B cell (primary cell): ENCODE data around the gene CASTOR1. TPM values are rescaled to one million over a fixed set of nuclear protein-coding genes. Genes with fewer than 3 reads are reported as not detected.

Experiments
- ATAC-seq: fragments of 200-7000 bp; cut with Tn5 transposase; one replicate; pipeline ENCODE4 v1.10.0; 2021; ENCODE audit warnings: low read depth, mild to moderate bottlenecking, moderate number of reproducible peaks, moderate library complexity
- CTCF ChIA-PET: fragments of 350-600 bp; sonication (Branson Sonifier 250); formaldehyde crosslinking; loops from one replicate; lab custom pipeline; 2021; ENCODE audit warnings: antibody characterized with exemption, inconsistent platforms; lab: Charles Lee
- POLR2A ChIA-PET: fragments of 350-600 bp; sonication (Branson Sonifier 250); formaldehyde crosslinking; loops from one replicate; lab custom pipeline; 2021; ENCODE audit warnings: antibody characterized with exemption; lab: Charles Lee
- DNase-seq: peaks from one replicate; pipeline ENCODE4 v3.0.0; 2013
- H2AFZ ChIP-seq: 2 replicates; pipeline ENCODE4 v1.6.1; 2012; ENCODE audit warnings: mild to moderate bottlenecking, low read depth, low read length; ENCODE audit not compliant: insufficient read depth, poor library complexity, severe bottlenecking
- H3K27ac ChIP-seq, 2 donors: 1 replicate in 1 of 2; 2 replicates in 1 of 2; pipeline ENCODE4 v1.5.1; 2012 to 2013; ENCODE audit warnings: low read length in 2 of 2, mild to moderate bottlenecking in 2 of 2, moderate library complexity in 1 of 2
- H3K27me3 ChIP-seq, 4 experiments: fragments of 200-600 bp in 1 of 4; sonication (generic) in 1 of 4; replicated peaks in 1 of 4; 1 replicate in 2 of 4; 2 replicates in 2 of 4; pipeline versions ENCODE4 v1.6.1 to v1.7.0; 2013 to 2016; ENCODE audit warnings: low read length in 3 of 4, mild to moderate bottlenecking in 2 of 4, mixed read lengths in 1 of 4, moderate library complexity in 1 of 4; ENCODE audit not compliant: insufficient read depth in 4 of 4, control insufficient read depth in 3 of 4; ENCODE audit errors: control extremely low read depth in 1 of 4
- H3K36me3 ChIP-seq, 2 experiments: replicated peaks in 1 of 2; 1 replicate in 1 of 2; 2 replicates in 1 of 2; pipeline versions ENCODE4 v1.6.1 to v1.7.1; 2013; ENCODE audit warnings: low read length in 1 of 2; ENCODE audit not compliant: insufficient read depth in 2 of 2, control insufficient read depth in 1 of 2; ENCODE audit errors: control extremely low read depth in 1 of 2, extremely low read depth in 1 of 2
- H3K4me1 ChIP-seq, 2 donors: fragments of 200-600 bp in 1 of 2; sonication (generic) in 1 of 2; 1 replicate in 1 of 2; 2 replicates in 1 of 2; pipeline versions ENCODE4 v1.5.1 to v1.6.1; 2013 to 2017; ENCODE audit warnings: low read length in 2 of 2; ENCODE audit not compliant: control insufficient read depth in 2 of 2, insufficient read depth in 2 of 2
- H3K4me2 ChIP-seq: replicated peaks from 2 replicates; pipeline ENCODE3; 2012; ENCODE audit warnings: mild to moderate bottlenecking, low read depth, low read length; ENCODE audit not compliant: poor library complexity, severe bottlenecking
- H3K4me3 ChIP-seq, 5 experiments: fragments of 200-600 bp in 1 of 5; sonication (generic) in 1 of 5; 1 replicate in 3 of 5; 2 replicates in 2 of 5; pipeline versions ENCODE4 v1.5.1 to v1.7.0; 2011 to 2016; ENCODE audit warnings: low read length in 4 of 5, mild to moderate bottlenecking in 4 of 5, low read depth in 2 of 5, control low read depth in 1 of 5, moderate library complexity in 1 of 5; ENCODE audit not compliant: insufficient read depth in 1 of 5; ENCODE audit errors: control extremely low read depth in 1 of 5, extremely low read depth in 1 of 5
- H3K79me2 ChIP-seq: fragments of 200-600 bp; sonication (generic); one replicate; pipeline ENCODE4 v1.6.0; 2016; ENCODE audit warnings: low read length; ENCODE audit not compliant: control insufficient read depth, insufficient read depth
- H3K9ac ChIP-seq: fragments of 200-600 bp; sonication (generic); 2 replicates; pipeline ENCODE4 v1.6.1; 2017; ENCODE audit warnings: mild to moderate bottlenecking, low read length, moderate library complexity
- H3K9me3 ChIP-seq, 3 donors: one replicate each; pipeline versions ENCODE4 v1.6.1 to v1.7.1; 2013; ENCODE audit warnings: low read length in 2 of 3; ENCODE audit not compliant: control insufficient read depth in 2 of 3, insufficient read depth in 1 of 3; ENCODE audit errors: control extremely low read depth in 1 of 3
- H4K20me1 ChIP-seq: 2 replicates; pipeline ENCODE4 v1.6.0; 2012; ENCODE audit warnings: mild to moderate bottlenecking, low read length; ENCODE audit not compliant: insufficient read depth, control insufficient read depth, poor library complexity, severe bottlenecking
- H3K27ac Mint-ChIP-seq: one replicate; pipeline ENCODE4 v1.8.0; 2021; ENCODE audit warnings: mixed read lengths
- H3K27me3 Mint-ChIP-seq: one replicate; pipeline ENCODE4 v1.8.0; 2021; ENCODE audit warnings: mixed read lengths
- H3K4me1 Mint-ChIP-seq: one replicate; pipeline ENCODE4 v1.8.0; 2021; ENCODE audit warnings: mixed read lengths
- H3K4me3 Mint-ChIP-seq: one replicate; pipeline ENCODE4 v1.8.0; 2021; ENCODE audit warnings: mixed read lengths
- H3K9me3 Mint-ChIP-seq: one replicate; pipeline ENCODE4 v1.8.0; 2022; ENCODE audit warnings: mixed read lengths; ENCODE audit not compliant: insufficient read depth
- EZH2 ChIP-seq: IDR thresholded peaks from 2 replicates; pipeline ENCODE4 v1.6.1; 2012; ENCODE audit warnings: borderline replicate concordance, low read depth, mild to moderate bottlenecking, moderate library complexity, low read length; ENCODE audit not compliant: insufficient read depth, poor library complexity, severe bottlenecking
- WGBS: methylation state at CpG from one replicate; pipeline ENCODE4 v1.1.5; 2013; ENCODE audit warnings: missing lambda C conversion rate; ENCODE audit not compliant: insufficient coverage; 5-methylcytosine and 5-hydroxymethylcytosine counted together
- intact Hi-C: fragments of 100-400 bp; cut with micrococcal nuclease; formaldehyde crosslinking; loops from one replicate; pipeline ENCODE4 v1.10.0; 2022
- polyA plus RNA-seq: library from polyadenylated mRNA; depleted of rRNA; stranded (reverse); fragments of >200 nt; gene quantifications from 2 replicates; pipeline ENCODE4 v1.2.3, GENCODE V29; 2012
- total RNA-seq, 2 donors: library from RNA; stranded (reverse); fragments of 120-200 nt in 1 of 2; gene quantifications; 1 replicate in 1 of 2; 2 replicates in 1 of 2; pipeline versions ENCODE4 v1.2.3 to v1.2.4, GENCODE V29; 2013 to 2022
- TF ChIP-seq, protein P1 (sequence below): fragments of 200-600 bp; IDR thresholded peaks from one replicate; pipeline ENCODE4 v1.8.0; 2022; ENCODE audit warnings: antibody characterized with exemption, mild to moderate bottlenecking

Gene CASTOR1
- total and polyA plus RNA-seq, 2 donors (not counting 1 experiment from before 2014, with no cell fraction given), result 16.3 to 18.4 TPM

DNA sequence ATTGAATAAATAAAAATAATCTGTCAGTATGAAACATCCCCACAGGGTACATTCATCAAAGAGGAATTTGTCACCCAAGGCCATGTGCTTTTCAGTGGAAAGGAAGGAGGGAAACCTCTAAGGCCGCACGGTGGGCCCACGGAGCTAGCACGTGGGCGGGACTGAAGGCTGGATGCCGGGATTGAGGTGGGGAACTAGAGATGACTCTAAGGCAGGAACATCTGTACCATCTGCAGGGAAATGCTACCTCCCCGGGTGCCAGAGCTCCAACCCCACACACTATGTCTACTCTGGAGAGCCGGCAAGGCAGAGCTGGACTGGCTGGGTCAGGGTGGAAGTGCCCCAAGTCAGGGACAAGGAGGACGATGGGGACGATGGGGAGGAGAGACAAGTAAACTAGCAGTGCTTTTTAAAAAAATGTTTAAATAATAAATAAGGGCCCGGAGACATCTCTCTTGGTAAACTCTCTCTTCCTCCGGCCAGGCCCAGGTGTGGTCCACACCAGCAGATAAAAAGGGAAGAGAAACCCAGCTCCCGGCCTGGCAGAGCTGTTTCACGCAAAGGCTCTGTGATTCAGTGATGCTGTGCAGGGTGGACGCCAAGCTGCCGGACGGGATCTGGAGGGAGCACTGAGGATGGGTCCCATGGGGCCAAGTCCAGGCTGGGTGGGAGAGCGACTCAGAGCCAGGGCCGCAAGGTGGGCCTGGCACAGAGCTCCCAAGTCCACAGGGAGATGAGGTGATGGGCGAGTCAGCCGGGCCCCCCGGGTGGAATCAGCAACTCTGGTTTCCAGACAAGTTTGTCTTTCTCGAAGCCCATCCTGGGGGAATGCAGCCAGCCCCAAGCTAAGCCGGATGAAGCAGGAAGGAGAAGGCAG lies 48.5 kb downstream of the CASTOR1 start:
- no peaks in the 10 kb centered on the region for H3K9me3 Mint-ChIP-seq
- no peak overlapping the region for H3K4me3 ChIP-seq
- WGBS, result 60% methylated on average over 14 of the region's 24 CpGs
- no peaks in the 10 kb centered on the region for H3K79me2 ChIP-seq
- H3K4me3 Mint-ChIP-seq, result no peak overlapping the region
- peak; percentile 55 for DNase-seq
- H3K27me3 ChIP-seq, result peaks cover 0 to 5% (median 2%) of the 10 kb centered on the region in 4 experiments
- H2AFZ ChIP-seq, result no peak overlapping the region
- no peak overlapping the region for H3K27ac ChIP-seq
- H3K36me3 ChIP-seq, result no peaks in the 10 kb centered on the region
- H3K9me3 ChIP-seq, result peaks cover 0 to under 1% (median 0%) of the 10 kb centered on the region in 3 donors
- no peak overlapping the region for H3K27ac Mint-ChIP-seq
- no peaks in the 10 kb centered on the region for H4K20me1 ChIP-seq
- POLR2A ChIA-PET, result no interaction called here
- peaks cover 4 to 15% of the 10 kb centered on the region in 2 donors for H3K4me1 ChIP-seq
- CTCF ChIA-PET, result interaction anchor here (0.9 to 1.4 kb wide), 3 partner anchors 19 to 47 kb away, joined by 3 read pairs; no protein-coding TSS in a partner anchor
- intact Hi-C loops, result no loop called here
- ATAC-seq, result peak; percentile 21
- peaks cover 21% of the 10 kb centered on the region for H3K27me3 Mint-ChIP-seq
- peak overlapping the region; percentile 30 for H3K4me2 ChIP-seq
- peaks cover 9% of the 10 kb centered on the region for H3K4me1 Mint-ChIP-seq
- TF ChIP-seq, protein P1, sequence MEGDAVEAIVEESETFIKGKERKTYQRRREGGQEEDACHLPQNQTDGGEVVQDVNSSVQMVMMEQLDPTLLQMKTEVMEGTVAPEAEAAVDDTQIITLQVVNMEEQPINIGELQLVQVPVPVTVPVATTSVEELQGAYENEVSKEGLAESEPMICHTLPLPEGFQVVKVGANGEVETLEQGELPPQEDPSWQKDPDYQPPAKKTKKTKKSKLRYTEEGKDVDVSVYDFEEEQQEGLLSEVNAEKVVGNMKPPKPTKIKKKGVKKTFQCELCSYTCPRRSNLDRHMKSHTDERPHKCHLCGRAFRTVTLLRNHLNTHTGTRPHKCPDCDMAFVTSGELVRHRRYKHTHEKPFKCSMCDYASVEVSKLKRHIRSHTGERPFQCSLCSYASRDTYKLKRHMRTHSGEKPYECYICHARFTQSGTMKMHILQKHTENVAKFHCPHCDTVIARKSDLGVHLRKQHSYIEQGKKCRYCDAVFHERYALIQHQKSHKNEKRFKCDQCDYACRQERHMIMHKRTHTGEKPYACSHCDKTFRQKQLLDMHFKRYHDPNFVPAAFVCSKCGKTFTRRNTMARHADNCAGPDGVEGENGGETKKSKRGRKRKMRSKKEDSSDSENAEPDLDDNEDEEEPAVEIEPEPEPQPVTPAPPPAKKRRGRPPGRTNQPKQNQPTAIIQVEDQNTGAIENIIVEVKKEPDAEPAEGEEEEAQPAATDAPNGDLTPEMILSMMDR, result no peak
- no peak for TF ChIP-seq EZH2
- H3K9ac ChIP-seq, result no peak overlapping the region
